ENCODE data around the gene CD40LG.

DNA sequence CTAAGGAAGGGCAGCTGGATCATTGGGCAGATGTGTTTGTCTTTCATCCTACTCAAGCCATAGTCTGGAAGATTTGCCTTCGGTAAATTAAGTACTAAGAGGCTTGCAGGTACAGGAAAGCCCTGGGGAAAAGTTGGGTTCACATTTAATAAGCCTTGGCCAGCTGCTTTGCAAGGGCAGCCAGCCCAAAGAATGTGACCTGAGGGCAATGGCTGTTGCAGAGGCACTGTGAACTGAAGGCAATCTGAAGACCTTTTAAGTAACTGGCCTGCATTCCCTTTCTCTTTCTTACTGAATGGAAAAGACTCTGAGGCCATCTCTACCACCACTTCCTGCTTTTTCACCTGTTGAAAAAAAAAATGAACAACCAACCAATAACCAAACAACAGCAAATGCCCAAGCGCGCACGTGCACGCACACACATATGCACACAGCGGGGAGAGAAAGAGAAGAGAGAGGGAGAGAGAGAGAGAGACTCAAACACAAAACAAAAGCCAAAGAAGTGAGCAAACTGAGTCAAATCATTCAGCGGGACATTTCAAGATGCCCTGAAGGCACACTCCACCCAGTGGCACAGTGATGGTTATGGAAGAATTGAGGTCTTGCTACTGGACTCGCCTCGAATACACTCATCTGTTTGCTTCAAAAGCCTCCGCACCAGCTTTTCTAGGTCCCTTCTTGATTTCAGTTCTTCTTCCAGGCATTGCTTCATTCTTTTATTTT is 19.6 kb downstream of the CD40LG start:
- no peak for TF ChIP-seq EZH2 (IDR thresholded peaks at IDR 0.05; ENCODE audit: insufficient read depth, poor library complexity, severe bottlenecking)
- TF ChIP-seq EZH2phosphoT487 (IDR thresholded peaks at IDR 0.05; ENCODE audit: insufficient read depth, low read depth), result no peak
